ENCODE data around the gene LIFR.
"Not testable (repeated sequence)": the region's sequence is repeated elsewhere in the genome, so short reads cannot be mapped to it uniquely, and the experiment has no call there.

Gene LIFR

DNA sequence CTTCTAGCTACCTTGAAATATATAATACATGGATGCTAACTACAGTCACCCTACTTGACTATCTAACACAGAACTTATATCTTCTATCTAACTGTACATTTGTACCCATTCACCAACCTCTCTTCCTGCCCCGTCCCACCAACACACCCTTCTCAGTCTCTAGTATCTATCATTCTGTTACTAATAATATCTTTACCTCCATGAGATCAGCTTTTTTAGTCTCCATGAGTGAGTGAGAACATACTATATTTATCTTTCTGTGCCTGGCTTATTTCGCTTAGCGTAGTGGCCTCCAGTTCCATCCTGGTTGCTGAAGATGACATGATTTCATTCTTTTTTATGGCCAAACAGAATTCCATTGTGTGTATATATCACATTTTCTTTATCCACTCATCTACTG lies 37.0 kb downstream of the LIFR start:
- DNase-seq (ENCODE audit: low read depth in 2 of 2) = no peak

DNA sequence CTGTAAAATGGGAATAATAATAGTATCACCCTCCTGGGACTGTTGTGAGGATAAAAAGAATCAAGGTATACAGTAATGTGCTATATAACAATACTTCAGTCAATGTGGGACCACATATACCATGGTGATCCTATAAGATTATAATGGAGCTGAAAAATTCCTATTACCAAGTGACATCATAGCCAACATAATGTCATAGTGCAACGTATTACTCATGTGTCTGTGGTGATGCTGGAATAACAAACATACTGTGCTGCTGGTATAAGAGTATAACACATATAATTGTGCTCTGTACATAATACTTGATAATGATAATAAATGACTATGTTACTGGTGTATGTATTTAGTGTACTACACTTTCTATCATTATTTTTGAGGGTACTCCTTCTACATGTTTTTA lies 38.1 kb downstream of the LIFR start:
- no peak for DNase-seq (ENCODE audit: low read depth in 2 of 2)

DNA sequence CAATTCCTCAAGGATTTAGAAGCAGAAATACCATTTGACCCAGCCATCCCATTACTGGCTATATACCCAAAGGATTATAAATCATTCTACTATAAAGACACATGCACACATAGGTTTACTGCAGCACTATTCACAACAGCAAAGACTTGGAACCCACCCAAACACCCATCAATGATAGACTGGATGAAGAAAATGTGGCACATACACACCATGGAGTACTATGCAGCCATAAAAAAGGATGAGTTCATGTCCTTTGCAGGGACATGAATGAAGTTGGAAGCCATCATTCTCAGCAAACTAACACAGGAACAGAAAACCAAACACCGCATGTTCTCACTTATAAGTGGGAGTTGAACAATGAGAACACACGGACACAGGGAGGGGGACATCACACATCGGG lies 39.8 kb downstream of the LIFR start:
- not testable (repeated sequence) for DNase-seq (ENCODE audit: low read depth in 2 of 2)

DNA sequence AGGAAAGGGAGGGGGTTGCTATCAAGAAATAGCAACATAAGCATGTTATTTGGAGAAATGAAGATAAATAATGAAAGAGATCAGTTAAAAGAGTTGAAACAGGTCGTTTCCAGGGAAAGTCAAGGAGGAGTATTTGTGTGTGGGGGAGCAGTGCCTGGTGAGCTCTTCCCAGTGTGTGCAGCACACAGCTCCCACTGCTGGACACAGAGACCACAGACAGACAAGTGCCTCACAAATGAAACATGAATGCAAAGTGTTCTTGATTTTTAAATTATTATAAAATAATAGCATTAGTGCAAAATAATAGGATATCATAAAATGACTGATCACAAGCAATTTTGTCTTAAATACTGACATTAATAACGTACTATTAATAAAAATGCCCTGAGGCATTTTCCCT lies 40.8 kb downstream of the LIFR start:
- DNase-seq (ENCODE audit: low read depth in 2 of 2) = no peak

DNA sequence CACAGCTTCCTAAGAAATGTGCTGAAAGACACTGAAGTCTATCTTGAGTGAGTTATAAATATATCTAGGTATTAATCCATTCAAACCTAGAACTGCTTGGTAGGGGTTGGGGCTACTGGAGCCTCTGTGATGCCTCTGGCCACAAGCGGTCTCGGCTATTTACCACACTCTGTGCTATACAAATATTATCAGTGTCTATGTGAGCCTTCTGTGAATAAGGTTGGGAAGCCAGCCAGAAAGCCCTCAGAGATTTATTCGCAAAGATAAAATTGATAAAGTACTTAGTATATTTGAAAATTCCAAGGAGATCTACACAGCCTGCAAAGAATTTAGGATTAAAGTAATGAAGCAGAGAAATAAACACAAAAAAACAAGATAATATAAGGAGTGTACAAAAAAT lies 41.4 kb downstream of the LIFR start:
- DNase-seq (ENCODE audit: low read depth in 2 of 2) = no peak

DNA sequence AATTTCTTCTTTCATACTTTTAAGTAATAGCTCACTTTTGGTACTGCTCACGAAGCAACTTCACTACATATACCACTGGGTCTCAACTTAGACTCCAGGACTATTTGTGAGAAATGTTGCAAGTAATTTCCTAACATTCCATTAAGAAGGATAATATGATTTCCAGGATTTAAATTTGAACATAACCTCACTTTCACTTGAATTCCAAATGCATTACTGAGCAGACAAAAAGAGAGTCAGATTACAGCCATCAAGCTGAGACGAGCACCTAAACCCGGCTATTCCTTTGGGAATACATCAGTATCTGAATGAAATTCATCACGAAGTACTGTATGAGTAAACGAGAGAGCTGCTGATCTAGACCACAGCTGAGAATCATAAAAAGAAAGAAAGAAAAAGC lies 47.3 kb downstream of the LIFR start:
- DNase-seq (ENCODE audit: low read depth in 2 of 2) = no peak

DNA sequence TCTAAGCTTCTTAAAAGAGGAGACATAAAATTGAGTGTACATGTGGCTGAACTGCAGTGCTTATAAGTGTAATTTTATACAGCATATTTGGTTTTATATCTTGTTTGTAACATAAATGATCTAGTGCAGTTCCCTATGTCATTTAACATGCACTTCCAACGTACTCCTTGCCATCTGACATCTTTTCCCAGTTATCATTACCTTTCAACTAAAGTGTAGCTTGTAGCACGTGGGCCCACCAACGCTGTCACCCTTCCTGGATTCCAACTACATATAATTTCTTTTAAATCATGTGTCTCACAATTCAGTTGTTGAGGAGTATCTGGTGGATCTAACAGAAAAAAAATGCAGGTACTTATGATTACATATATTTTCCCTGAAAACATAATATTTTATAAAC lies 50.1 kb downstream of the LIFR start:
- no peak for DNase-seq (ENCODE audit: low read depth in 2 of 2)

DNA sequence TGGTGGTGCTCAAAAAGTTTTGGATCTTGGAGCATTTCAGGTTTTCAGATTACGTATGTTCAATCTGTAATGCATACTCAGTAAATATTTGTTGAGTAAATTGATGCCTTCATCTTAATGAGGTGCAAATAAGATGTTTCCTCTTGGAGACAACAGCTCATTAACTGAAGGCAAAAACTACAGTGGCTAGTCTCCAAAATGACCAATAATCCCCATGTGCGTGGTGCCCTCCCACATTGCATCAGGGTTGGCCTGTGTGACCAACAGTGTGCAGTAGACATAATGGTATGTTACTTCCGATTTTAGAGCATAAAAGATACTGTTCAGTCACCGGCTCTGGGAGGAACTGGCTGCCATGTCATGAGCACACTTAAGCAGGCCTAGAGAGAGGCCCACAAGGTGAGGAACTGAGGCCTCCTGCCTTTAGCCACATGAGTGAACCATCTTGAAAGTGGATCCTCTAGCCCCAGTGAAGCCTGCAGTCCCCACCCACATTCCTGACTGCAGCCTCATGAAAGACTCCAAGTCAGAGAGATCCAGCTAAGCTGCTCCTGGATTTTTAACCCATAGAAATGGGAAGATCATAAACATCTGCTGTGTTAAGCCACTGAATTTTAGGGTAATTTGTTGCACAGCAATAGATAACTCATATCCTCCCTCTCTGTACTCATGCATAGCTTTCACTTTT lies 55.7 kb downstream of the LIFR start:
- DNase-seq (ENCODE audit: low read depth in 2 of 2) = no peak

DNA sequence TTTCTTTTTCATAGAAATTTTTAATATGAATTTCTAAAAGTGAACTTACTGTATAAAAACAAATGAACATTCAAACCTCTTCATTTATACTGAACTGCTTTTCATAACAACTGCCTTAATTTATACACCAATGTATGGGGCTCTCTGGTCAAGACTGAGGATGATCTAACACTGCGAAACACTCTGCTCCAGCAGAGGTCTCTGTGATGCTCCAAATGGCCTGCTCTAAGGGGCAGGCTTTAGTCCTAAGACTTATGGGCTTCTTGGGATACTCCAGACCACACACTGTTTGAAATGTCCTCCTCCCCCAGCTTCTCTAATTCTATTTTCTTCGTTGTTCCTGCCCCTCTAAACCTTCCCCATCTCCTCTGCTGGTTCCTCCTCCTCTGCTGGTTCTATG lies 58.5 kb downstream of the LIFR start:
- DNase-seq (ENCODE audit: low read depth in 2 of 2) = no peak

DNA sequence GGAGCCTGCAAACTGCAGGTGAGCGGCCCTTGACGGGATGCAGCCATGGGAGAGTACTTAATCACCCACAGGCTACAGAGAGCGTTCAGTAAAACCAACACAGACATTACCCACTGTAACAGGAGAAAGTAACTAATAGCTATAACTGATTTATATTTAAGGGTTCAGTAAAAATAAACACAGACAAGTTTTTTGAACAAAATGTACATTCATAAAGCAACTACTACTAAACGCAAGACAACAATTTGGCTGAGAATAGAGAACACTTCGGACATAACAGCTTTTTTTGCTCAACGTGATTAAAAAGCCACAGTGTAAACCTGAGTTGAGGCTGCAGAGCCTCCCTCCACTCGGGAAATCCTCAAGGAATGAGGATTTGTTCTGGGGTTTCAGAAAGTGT lies 61.7 kb downstream of the LIFR start:
- no peak for DNase-seq (ENCODE audit: low read depth in 2 of 2)

DNA sequence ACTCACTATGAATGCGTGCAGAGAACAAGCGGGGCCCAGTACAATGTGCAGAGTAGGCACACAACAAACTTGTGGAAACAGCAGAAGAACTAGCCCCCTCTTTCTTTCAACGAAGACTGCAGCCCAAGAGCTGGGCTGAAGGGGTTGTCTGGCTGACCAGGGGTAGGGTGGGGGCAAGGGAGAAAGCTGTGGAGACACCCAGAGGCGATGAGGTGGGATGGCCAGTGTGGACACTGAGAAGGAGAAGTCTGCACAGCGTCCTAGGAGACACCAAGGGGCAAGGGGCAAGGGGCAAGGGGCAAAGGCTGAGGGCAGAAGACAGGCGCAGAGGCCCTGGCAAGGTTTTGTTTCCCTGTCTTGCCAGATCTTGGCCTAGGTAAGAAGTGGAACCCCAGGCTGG lies 62.3 kb downstream of the LIFR start:
- DNase-seq (ENCODE audit: low read depth in 2 of 2) = no peak

DNA sequence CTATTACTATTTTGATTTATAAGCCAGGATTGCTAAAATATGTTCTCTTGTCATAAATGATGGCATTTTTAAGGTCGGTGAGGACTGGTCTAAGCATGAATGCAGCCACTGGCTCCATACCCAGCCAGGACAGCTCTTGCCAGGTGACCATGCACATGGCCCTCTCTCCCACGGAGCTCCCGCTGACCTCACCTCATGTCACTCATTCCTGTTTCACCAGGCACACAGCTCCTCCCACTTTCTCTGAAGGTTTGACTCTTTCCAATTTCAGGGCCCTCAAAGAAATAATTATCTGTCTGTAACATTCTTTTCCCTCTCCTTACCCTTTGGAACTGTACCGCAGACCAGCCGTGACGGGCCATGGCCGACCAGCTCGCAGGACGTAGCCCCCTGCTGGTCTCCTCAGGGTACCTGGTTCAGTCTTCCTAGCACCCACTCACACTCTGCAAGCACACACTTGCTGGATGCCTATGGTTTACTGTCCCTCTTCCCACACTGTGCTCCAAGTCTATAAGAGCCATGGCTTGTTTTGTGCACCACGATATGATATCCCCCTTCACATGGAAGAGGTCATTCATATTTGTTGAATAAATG lies 72.5 kb downstream of the LIFR start:
- no peak for DNase-seq (ENCODE audit: low read depth in 2 of 2)

DNA sequence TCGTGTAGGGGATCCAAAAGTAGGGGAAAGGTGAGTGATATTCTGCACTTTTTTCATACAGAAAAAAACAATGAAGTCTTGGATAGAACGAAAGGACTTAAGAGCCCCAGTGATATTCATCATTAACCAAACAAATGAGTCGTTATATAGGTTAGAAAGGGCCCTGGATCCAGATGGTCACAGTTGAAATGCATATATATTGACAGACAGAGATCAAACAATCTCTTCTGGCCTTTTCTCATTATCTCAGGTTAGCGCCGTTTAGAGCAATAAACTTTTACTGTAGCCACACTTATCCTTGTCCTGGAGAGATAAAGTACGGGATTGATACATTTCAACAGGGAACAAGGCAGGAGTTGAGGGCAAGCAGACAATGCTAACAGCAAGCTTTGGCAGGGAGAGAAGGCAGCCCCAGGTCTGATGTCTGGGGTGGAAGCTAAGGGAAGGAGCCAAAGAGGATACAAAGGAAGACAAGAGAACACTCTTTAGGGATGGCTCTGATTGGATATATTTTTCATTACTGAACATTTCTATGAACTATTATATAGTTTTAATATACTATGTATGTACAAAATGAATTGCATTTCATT lies 77.0 kb downstream of the LIFR start:
- no peak for DNase-seq (ENCODE audit: low read depth in 2 of 2)

DNA sequence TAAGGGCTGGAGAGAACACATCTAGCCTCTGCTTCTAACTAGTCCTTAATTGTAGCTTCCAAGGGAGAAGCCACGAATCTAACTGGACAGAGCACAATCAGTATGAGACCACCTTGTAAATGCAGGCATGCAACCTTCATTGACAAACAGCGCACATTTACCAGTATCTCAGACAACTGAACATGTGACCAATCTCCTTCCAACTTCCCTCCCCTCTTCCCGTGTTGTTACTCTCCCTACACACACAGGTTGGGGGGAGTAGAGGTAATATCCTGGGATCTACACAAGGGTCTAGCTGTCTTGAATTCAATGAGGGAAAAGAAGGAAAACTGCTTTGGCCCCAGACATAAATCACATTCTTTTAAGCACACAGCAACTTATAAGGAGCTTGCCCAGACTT lies 77.6 kb downstream of the LIFR start:
- DNase-seq (ENCODE audit: low read depth in 2 of 2) = no peak

DNA sequence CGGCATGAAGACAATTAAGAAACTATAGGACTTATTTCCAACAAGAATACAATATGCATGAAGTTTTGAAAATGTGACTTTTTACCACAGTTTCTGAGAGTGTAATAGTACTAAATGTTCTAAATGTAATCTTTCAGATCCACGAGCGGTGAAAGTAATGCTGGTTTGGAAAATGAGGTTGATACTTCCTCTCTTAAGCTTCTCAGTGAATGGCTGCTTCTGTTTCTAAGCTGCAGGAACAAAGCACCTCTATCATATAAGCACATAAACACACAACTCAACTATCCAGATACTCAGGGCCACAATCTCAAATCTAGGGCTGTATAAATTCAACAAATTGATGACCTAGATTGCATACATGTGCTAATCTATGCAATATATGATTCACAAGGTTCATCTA lies 78.3 kb downstream of the LIFR start:
- DNase-seq (ENCODE audit: low read depth in 2 of 2) = no peak

DNA sequence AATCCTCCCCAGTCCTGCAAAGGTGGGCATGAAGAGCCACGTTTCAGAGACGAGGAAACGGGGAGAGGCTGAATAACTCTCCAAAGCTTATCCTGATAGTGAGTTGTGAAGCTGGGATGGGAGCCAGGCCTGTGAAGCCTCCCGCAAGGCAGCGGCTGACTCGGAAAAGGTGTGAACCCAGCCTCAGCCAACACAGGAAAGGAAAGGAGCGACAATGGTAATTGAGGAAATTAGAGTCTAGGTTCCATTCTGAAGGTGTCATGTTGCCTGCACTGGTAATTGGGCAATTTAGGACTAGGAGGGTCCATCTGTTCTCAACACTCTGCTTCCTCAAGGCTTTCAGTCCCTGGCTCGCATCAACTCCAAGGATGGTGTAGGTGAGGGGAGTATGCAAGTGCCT lies 83.4 kb downstream of the LIFR start:
- DNase-seq (ENCODE audit: low read depth in 2 of 2) = no peak

DNA sequence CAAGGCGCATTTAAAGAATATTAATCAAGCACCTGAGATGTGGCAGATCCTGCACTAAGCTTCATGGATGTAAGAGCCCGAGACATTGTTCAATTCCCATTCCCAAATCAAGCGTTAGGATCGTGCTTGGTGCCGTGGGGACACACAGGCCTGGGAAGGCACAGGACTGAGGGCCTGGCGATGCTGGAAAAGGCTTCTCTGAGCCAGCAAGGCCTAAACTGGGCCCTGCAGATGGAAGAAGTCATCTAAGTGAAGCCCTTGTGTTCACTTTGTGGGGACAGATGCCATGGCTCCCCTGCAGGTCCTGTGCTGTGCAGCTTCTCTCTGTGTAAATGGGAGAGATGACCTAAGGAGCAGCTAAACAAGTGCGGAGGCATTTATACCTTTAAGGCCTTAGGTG lies 83.9 kb downstream of the LIFR start:
- no peak for DNase-seq (ENCODE audit: low read depth in 2 of 2)

DNA sequence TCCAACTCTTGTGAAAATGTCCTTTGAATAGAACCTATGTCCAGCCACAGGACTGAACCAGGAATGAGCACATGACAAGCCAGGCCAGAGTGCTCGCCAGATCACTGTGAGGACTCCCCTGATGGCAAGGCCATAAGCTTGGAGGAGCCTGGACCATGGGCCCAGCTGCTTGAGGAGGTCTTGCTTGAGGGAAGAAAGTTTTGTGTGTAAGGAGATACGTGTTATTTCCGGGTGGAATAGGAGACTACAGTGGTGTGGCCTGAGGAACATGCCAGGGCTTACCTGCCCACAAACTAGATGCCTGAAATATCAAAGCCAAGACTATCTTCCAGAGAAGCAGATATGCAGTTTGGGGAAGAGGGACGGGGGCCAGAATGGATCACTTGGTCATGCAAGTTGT lies 84.7 kb downstream of the LIFR start:
- DNase-seq (ENCODE audit: low read depth in 2 of 2) = no peak

DNA sequence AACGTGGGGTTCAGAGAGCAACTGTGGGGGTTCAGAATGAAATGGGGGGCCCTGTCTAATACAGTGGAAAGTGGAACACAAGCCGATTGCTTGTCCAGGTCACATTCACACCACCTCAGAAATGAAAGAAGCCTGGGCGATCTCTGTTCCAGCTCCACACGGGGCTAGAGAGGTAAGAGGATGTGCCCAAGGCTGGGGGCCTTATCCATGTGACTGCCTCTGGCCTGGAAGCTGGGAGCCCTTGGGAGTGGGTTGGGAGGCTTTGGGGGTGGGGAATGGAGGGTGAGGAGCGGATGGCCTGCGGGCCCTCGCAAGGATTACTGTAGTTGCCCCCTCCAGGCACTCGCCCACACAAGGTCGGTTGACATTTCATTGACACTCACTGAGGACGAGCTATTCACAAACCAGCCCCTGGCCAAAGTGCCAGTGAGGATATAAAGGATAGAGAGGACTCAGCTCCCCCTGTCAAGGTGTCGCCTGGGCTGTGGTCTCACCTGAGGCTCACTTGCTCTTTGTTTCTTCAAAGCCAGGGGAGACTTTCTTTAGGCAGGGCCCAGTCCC lies 86.7 kb downstream of the LIFR start:
- no peak for DNase-seq (ENCODE audit: low read depth in 2 of 2)

DNA sequence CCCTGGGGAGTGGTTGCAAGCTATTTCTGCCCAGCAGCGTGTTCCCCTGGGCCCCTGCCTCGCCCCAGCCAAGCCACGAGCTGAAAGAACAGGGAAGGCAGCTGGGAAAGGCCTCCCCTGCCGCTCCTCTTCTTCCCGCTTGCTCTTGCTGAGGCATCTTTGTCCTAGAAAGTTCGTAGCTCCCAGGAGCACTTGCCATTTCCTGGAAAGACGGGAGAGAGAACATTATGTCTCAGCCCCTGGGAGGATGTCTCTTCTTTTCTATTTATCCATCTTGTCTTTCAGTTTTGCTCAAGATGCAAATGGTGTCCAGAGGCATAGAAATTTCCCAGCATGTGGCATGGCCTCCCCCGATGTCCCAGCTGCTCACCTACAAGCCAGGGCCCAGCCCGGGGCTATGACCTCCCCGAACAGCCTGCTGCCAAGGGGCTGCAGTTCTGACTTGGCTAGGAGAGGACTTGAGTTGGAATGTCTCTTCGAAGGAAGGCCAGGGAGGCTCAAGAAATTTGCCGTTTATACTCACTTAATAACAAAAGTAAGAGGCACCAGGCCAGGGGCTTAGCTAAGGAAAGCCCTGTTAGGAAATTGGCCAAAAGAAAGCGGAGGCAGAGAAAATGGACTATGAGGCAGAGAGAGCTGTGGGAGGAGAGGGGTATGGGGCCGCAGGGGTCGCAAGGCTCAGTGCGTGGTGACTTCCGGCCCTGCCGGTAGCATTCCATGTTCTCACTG lies 87.3 kb downstream of the LIFR start:
- DNase-seq (ENCODE audit: low read depth in 2 of 2) = no peak

DNA sequence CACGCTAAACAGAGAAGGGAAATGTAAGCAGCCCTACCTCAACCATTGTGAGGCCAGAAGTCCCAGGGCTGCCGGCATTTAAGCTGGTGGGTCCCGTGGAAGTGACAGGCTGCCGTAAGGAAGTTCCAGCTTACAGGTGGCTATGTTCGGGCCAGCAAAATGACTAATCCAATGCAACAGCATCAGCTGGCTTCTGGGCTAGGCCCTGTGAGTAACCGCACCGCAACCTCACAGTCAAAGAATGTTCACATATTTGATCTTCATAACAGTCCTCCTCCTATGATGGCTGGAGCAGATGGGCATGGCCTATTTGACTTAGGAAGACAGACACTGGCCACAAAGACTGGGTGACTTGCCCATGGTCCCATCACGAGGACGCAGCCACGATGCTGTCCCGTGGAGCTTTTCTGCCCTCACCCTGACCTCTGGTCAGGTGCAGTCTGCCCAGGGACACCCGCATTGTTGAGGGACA lies 88.2 kb downstream of the LIFR start:
- DNase-seq (ENCODE audit: low read depth in 2 of 2) = no peak

DNA sequence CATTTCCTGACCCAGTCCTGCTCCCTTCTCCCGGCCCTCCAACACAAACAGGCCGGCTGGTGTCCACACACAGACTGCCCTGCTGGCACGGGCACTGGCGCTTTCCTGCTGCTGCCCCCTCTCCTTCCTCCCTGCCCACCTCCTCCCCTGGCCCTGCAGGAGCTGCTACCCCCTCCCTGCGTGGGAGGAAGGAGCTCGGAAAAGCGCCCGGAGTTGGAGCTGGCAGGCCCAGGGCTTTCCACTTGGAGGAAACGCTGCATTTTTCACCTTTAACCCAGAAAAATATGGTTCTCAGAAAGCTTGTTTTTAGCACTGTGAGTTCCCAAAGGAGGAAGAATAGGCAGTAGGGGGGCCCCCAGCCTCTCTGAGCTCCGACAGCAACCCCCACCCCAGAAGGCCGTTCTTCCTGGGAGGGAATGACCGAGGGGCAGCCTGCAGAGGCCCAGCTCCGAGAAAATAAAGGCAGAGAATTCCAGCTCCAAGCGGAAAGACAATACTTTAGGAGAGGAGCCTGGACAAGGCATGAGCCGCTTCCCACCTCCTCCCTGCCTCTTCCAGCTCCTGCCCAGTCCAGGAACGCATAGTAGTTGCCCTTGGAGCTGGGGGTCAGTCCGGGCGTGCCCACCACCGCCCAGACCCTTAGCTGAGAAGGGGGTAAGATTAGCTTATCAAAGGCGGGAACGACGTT lies 88.9 kb downstream of the LIFR start:
- DNase-seq (ENCODE audit: low read depth in 2 of 2) = no peak

All from stimulated activated CD4-positive, alpha-beta T cell treated with anti-CD3 and anti-CD28 coated beads, Interleukin-15, amount 100 ng/mL, for 48 hours (primary cell).